Body of pancreas (tissue), 4 donors: ENCODE data around the gene ADCK2. TPM values are rescaled to one million over a fixed set of nuclear protein-coding genes. Genes with fewer than 3 reads are reported as not detected.

ENCODE experiments used
- ATAC-seq: fragments of 150-250 bp; one replicate; pipeline ENCODE4 v1.9.1; 2016
- DNase-seq, 4 donors: peaks; one replicate each; pipeline ENCODE4 v3.0.0-alpha.2; 2019
- H3K27ac ChIP-seq, 4 donors: fragments of 200-600 bp; sonication (generic); 1 replicate in 3 of 4; 2 replicates in 1 of 4; pipeline versions ENCODE4 v1.5.1 to v1.6.1; 2016 to 2019; ENCODE audit warnings: mild to moderate bottlenecking in 1 of 4, mixed read lengths in 1 of 4, moderate library complexity in 1 of 4
- H3K27me3 ChIP-seq, 2 donors: fragments of 200-600 bp; sonication (generic); one replicate each; pipeline ENCODE4 v1.6.0; 2016; ENCODE audit warnings: mild to moderate bottlenecking in 1 of 2
- H3K36me3 ChIP-seq, 2 donors: fragments of 200-600 bp; sonication (generic); replicated peaks in 1 of 2; 2 replicates each; pipeline ENCODE4 v1.5.1; 2016; ENCODE audit warnings: low read depth in 2 of 2; ENCODE audit not compliant: insufficient read depth in 1 of 2
- H3K4me1 ChIP-seq: fragments of 200-600 bp; sonication (generic); one replicate; pipeline ENCODE4 v1.6.0; 2016
- H3K4me3 ChIP-seq, 2 donors: fragments of 200-600 bp; sonication (generic); 1 replicate in 1 of 2; 2 replicates in 1 of 2; pipeline ENCODE4 v1.5.1; 2016 to 2019
- H3K9me3 ChIP-seq, 3 donors: fragments of 200-600 bp; sonication (generic); 1 replicate in 2 of 3; 2 replicates in 1 of 3; pipeline ENCODE4 v1.5.1; 2016
- POLR2A ChIP-seq, 3 donors: fragments of 450-650 bp; IDR thresholded peaks; one replicate each; pipeline ENCODE4 v1.6.1; 2016; ENCODE audit warnings: antibody characterized with exemption in 3 of 3, mild to moderate bottlenecking in 2 of 3
- WGBS, 2 donors: methylation state at CpG; one replicate each; pipeline ENCODE4 v1.1.5; 2017; 5-methylcytosine and 5-hydroxymethylcytosine counted together
- intact Hi-C: fragments of 100-400 bp; cut with DNase I; formaldehyde crosslinking; loops from one replicate; pipeline ENCODE4 v1.15.1; 2023
- total RNA-seq, 2 donors: library from RNA; depleted of rRNA; stranded (reverse); fragments of >200 nt; gene quantifications; one replicate each; pipeline ENCODE4 v1.1.0, GENCODE V29; 2016
- TF ChIP-seq, protein P1 (sequence below), 7 experiments: fragments of 450-650 bp in 4 of 7; fragments of 200-600 bp in 3 of 7; sonication (generic) in 3 of 7; IDR thresholded peaks; one replicate each; pipeline ENCODE4 v1.5.1; 2016 to 2019; ENCODE audit warnings: antibody characterized with exemption in 7 of 7

Gene ADCK2
- total RNA-seq, 2 donors from 2014 or later, result 16.1 to 21.1 TPM

- Histone ChIP-seq H3K4me1 (no peaks in the 10 kb centered on the region), H3K9me3 (no peaks in the 10 kb centered on the region), H3K27ac (no peak overlapping the region), H3K4me3 (no peak overlapping the region), H3K27me3 (no peaks in the 10 kb centered on the region), H3K36me3 (no peaks in the 10 kb centered on the region)
- intact Hi-C loops, result no loop called here
- DNase-seq (no peak), ATAC-seq (no peak)
- WGBS, 2 donors, result 89 to 92% methylated on average over 10 of the region's 10 CpGs
- TF ChIP-seq, protein P1, sequence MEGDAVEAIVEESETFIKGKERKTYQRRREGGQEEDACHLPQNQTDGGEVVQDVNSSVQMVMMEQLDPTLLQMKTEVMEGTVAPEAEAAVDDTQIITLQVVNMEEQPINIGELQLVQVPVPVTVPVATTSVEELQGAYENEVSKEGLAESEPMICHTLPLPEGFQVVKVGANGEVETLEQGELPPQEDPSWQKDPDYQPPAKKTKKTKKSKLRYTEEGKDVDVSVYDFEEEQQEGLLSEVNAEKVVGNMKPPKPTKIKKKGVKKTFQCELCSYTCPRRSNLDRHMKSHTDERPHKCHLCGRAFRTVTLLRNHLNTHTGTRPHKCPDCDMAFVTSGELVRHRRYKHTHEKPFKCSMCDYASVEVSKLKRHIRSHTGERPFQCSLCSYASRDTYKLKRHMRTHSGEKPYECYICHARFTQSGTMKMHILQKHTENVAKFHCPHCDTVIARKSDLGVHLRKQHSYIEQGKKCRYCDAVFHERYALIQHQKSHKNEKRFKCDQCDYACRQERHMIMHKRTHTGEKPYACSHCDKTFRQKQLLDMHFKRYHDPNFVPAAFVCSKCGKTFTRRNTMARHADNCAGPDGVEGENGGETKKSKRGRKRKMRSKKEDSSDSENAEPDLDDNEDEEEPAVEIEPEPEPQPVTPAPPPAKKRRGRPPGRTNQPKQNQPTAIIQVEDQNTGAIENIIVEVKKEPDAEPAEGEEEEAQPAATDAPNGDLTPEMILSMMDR (IDR thresholded peaks at IDR 0.05), result no peak
- no peak for TF ChIP-seq POLR2A (IDR thresholded peaks at IDR 0.05)
Measured at GRCh38 chr7:140714331-140715040, 41.7 kb downstream of the ADCK2 start.

DNA sequence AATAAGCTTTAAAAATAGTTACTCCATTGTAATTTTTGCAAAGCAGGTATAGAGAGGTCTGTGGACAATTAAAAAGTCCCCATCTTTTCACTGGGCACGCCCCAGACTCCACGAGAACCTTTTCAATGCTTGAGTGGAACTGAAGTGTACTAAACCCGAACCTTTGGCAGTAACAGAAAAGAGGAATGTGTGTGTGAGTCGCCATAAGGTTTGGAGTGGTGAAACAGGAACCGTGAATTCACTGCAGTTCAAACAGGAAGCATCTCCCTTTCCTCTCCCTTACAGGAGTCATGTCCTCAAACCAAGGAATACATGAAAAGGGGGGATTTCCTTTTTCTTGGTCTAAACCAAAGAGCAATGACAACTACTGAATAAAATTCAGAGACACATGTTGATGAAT lies 47.0 kb downstream of the ADCK2 start:
- TF ChIP-seq, protein P1 (IDR thresholded peaks at IDR 0.05), result no peak
- TF ChIP-seq POLR2A (IDR thresholded peaks at IDR 0.05), result no peak
- H3K27ac ChIP-seq, result no peak overlapping the region
- no peaks in the 10 kb centered on the region for H3K9me3 ChIP-seq
- ATAC-seq (no peak), DNase-seq (no peak)
- intact Hi-C loops, result no loop called here
- WGBS, 2 donors, result 85 to 90% methylated on average over 5 of the region's 5 CpGs
- H3K4me1 ChIP-seq, result no peaks in the 10 kb centered on the region
- H3K27me3 ChIP-seq, result no peaks in the 10 kb centered on the region
- H3K36me3 ChIP-seq, result no peaks in the 10 kb centered on the region
- no peak overlapping the region for H3K4me3 ChIP-seq

- Histone ChIP-seq H3K4me1 (no peaks in the 10 kb centered on the region), H3K9me3 (no peaks in the 10 kb centered on the region), H3K27ac (no peak overlapping the region), H3K27me3 (no peaks in the 10 kb centered on the region), H3K36me3 (no peaks in the 10 kb centered on the region), H3K4me3 (no peak overlapping the region)
- DNase-seq, result no peak
- no peak for ATAC-seq
- intact Hi-C loops, result no loop called here
- 92 to 96% methylated on average over 1 of the region's 1 CpG for WGBS, 2 donors
- no peak for TF ChIP-seq POLR2A (IDR thresholded peaks at IDR 0.05)
Measured at GRCh38 chr7:140722254-140722653, 49.5 kb downstream of the ADCK2 start.

DNA sequence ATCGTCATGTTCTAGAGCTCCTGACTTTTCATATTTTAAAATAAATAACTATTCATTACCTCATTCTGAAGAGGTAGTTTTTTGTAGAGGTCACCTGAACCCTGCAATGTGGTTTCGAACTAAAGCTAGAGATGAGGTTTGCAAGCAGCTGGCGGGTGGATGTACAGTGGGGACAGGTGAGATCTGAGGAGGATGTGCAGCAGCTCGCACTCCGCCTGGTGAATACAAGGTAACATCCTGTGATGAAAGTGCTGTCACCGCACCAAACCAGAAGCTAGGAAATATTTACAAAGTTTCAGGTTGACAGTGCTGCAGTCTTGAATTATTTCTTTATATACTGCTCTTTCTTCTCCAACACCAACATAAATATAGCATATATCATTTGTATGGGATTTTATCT lies 50.3 kb downstream of the ADCK2 start:
- ATAC-seq, result no peak
- WGBS, 2 donors, result 93 to 94% methylated on average over 6 of the region's 6 CpGs
- no peak for DNase-seq
- TF ChIP-seq POLR2A (IDR thresholded peaks at IDR 0.05), result no peak
- TF ChIP-seq, protein P1 (IDR thresholded peaks at IDR 0.05), result no peak
- no peak overlapping the region for H3K4me3 ChIP-seq
- H3K4me1 ChIP-seq, result no peaks in the 10 kb centered on the region
- no peaks in the 10 kb centered on the region for H3K27me3 ChIP-seq
- no peaks in the 10 kb centered on the region for H3K9me3 ChIP-seq
- intact Hi-C loops, result no loop called here
- no peak overlapping the region for H3K27ac ChIP-seq
- H3K36me3 ChIP-seq, result no peaks in the 10 kb centered on the region

- WGBS, 2 donors, result 78 to 85% methylated on average over 3 of the region's 3 CpGs
- no peaks in the 10 kb centered on the region for H3K4me1 ChIP-seq
- intact Hi-C loops, result no loop called here
- no peaks in the 10 kb centered on the region for H3K9me3 ChIP-seq
- H3K36me3 ChIP-seq, result no peaks in the 10 kb centered on the region
- DNase-seq (no peak), ATAC-seq (no peak)
- H3K27ac ChIP-seq, result no peak overlapping the region
- H3K4me3 ChIP-seq, result no peak overlapping the region
- no peaks in the 10 kb centered on the region for H3K27me3 ChIP-seq
- TF ChIP-seq, protein P1 (IDR thresholded peaks at IDR 0.05), result no peak
- no peak for TF ChIP-seq POLR2A (IDR thresholded peaks at IDR 0.05)
Measured at GRCh38 chr7:140723574-140723973, 50.8 kb downstream of the ADCK2 start.
